ENCODE measurements around the gene SLC23A1. TPM values are rescaled to one million over a fixed set of nuclear protein-coding genes. Genes with fewer than 3 reads are reported as not detected.

The SLC23A1 gene
- total and polyA plus RNA-seq, 2 of the 13 experiments (the other 11 are each of a cell fraction or from before 2014, with no cell fraction given): 6.0 to 6.6 TPM

DNA sequence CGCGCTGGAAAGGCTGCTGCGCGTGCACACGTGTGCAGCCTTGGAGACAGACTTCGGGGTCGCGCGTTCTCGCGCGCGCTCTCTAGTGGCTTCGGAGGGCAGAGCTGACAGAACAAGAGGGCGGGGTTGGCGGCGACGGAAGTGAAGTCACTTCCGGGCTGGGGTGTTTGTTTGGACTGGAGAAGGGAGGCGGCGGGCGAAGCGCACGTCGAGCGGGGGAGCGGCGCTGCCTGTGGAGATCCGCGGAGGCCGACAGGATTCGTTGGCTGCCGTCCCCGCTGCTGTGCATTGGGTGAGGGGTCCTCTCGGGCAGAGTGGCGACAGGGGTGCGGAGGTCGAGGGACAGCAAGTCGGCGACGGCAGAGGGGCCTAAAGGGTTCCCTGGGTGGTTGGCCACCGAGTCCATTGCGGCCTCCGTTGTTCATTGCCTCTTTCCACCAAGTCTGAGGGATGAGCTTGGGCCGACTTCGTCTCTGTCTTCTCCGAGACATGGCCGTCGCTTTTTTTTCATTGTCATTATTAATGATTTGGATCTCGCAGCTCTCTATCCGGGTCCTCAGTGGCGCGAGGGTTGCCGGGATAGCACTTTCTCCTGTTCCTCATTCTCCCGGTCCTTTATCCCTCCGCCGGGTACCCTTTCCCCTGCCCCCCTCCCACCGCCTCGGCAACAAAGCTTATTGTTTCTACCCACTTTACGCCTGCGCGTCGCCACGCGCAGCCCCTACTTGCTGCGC lies 41.2 kb downstream of the SLC23A1 start, which contains the start of gene PAIP2 (continued):
- TF ChIP-seq ZBTB26 (CRISPR knock-in tag; IDR thresholded peaks at IDR 0.05; ENCODE audit: borderline replicate concordance) (peak; percentile 47; the same call in 1 of the 2 replicates), ZNF546 (CRISPR knock-in tag; conservative IDR thresholded peaks at IDR 0.05) (peak; percentile 63; the same call in 1 of the 2 replicates), ZMAT3 (CRISPR knock-in tag; conservative IDR thresholded peaks at IDR 0.05) (peak; percentile 57), SNAI1 (CRISPR knock-in tag; IDR thresholded peaks at IDR 0.05; ENCODE audit: borderline replicate concordance) (peak; percentile 93; the same call in 1 of the 2 replicates), MTF1 (CRISPR knock-in tag; IDR thresholded peaks at IDR 0.05) (no peak), ASH2L (IDR thresholded peaks at IDR 0.05; ENCODE audit: insufficient read length, low read depth, low read length) (peak; percentile 96), ZIK1 (CRISPR knock-in tag; IDR thresholded peaks at IDR 0.05; ENCODE audit: borderline replicate concordance, low read depth) (peak; percentile 48; the same call in 1 of the 2 replicates), ZNF121 (CRISPR knock-in tag; IDR thresholded peaks at IDR 0.05) (no peak; the same call in 1 of the 2 replicates), ISL2 (CRISPR knock-in tag; IDR thresholded peaks at IDR 0.05) (peak; percentile 52; the same call in 1 of the 2 replicates), ZSCAN29 (CRISPR knock-in tag; conservative IDR thresholded peaks at IDR 0.05) (peak; percentile 52; the same call in 1 of the 2 replicates), ZNF770 (CRISPR knock-in tag; IDR thresholded peaks at IDR 0.05) (peak; percentile 74), ZNF230 (CRISPR knock-in tag; IDR thresholded peaks at IDR 0.05) (peak; percentile 87; the same call in 1 of the 2 replicates), STAT5B (CRISPR knock-in tag; IDR thresholded peaks at IDR 0.05) (no peak), GATAD2A (CRISPR knock-in tag; IDR thresholded peaks at IDR 0.05) (peak; percentile 47), ZNF335 (CRISPR knock-in tag; IDR thresholded peaks at IDR 0.05) (peak; percentile 56; the same call in 1 of the 2 replicates), EED (CRISPR knock-in tag; IDR thresholded peaks at IDR 0.05) (no peak), HINFP (CRISPR knock-in tag; IDR thresholded peaks at IDR 0.05; ENCODE audit: low read depth) (peak; percentile 12; the same call in 1 of the 2 replicates), RNF2 (conservative IDR thresholded peaks at IDR 0.05; ENCODE audit: low read depth) (0 out of 2 replicates have a peak, but pooled peaks have one; percentile 27), ZNF776 (CRISPR knock-in tag; IDR thresholded peaks at IDR 0.05) (peak; percentile 97), GLMP (CRISPR knock-in tag; IDR thresholded peaks at IDR 0.05; ENCODE audit: borderline replicate concordance) (no peak)
- TF ChIP-seq, protein P1, sequence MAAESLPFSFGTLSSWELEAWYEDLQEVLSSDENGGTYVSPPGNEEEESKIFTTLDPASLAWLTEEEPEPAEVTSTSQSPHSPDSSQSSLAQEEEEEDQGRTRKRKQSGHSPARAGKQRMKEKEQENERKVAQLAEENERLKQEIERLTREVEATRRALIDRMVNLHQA (CRISPR knock-in tag; IDR thresholded peaks at IDR 0.05): no peak
- TF ChIP-seq, protein P2, sequence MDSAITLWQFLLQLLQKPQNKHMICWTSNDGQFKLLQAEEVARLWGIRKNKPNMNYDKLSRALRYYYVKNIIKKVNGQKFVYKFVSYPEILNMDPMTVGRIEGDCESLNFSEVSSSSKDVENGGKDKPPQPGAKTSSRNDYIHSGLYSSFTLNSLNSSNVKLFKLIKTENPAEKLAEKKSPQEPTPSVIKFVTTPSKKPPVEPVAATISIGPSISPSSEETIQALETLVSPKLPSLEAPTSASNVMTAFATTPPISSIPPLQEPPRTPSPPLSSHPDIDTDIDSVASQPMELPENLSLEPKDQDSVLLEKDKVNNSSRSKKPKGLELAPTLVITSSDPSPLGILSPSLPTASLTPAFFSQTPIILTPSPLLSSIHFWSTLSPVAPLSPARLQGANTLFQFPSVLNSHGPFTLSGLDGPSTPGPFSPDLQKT (CRISPR knock-in tag; IDR thresholded peaks at IDR 0.05; ENCODE audit: borderline replicate concordance): no peak

All from HepG2 (cell line).